ENCODE results near the gene NARF.

DNA sequence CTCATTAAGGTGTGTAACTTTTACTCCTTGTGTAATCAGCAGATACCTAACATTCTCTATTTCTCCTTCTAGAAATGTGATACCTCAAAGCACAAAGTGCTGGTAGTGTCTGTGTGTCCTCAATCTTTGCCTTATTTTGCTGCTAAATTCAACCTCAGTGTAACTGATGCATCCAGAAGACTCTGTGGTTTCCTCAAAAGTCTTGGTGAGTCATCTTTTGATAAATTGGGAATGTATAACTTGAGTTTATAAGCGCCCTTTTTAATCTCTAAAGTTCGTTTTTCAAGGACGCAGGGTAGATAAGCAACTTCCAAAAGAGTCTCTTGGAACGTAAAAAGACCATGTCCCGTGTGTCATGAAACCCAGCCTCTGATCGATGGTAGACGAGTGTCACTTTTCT is 10.2 kb downstream of the NARF start:
- TF ChIP-seq, protein P1, sequence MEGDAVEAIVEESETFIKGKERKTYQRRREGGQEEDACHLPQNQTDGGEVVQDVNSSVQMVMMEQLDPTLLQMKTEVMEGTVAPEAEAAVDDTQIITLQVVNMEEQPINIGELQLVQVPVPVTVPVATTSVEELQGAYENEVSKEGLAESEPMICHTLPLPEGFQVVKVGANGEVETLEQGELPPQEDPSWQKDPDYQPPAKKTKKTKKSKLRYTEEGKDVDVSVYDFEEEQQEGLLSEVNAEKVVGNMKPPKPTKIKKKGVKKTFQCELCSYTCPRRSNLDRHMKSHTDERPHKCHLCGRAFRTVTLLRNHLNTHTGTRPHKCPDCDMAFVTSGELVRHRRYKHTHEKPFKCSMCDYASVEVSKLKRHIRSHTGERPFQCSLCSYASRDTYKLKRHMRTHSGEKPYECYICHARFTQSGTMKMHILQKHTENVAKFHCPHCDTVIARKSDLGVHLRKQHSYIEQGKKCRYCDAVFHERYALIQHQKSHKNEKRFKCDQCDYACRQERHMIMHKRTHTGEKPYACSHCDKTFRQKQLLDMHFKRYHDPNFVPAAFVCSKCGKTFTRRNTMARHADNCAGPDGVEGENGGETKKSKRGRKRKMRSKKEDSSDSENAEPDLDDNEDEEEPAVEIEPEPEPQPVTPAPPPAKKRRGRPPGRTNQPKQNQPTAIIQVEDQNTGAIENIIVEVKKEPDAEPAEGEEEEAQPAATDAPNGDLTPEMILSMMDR (conservative IDR thresholded peaks at IDR 0.05; ENCODE audit: low read depth in 2 of 2): no peak
- no peak for TF ChIP-seq EZH2phosphoT487 (IDR thresholded peaks at IDR 0.05; ENCODE audit: unreplicated experiment)
- TF ChIP-seq JUNB (IDR thresholded peaks at IDR 0.05; ENCODE audit: unreplicated experiment): no peak
- no peak for TF ChIP-seq EZH2 (IDR thresholded peaks at IDR 0.05; ENCODE audit: low read depth, unreplicated experiment)
- TF ChIP-seq, protein P2, sequence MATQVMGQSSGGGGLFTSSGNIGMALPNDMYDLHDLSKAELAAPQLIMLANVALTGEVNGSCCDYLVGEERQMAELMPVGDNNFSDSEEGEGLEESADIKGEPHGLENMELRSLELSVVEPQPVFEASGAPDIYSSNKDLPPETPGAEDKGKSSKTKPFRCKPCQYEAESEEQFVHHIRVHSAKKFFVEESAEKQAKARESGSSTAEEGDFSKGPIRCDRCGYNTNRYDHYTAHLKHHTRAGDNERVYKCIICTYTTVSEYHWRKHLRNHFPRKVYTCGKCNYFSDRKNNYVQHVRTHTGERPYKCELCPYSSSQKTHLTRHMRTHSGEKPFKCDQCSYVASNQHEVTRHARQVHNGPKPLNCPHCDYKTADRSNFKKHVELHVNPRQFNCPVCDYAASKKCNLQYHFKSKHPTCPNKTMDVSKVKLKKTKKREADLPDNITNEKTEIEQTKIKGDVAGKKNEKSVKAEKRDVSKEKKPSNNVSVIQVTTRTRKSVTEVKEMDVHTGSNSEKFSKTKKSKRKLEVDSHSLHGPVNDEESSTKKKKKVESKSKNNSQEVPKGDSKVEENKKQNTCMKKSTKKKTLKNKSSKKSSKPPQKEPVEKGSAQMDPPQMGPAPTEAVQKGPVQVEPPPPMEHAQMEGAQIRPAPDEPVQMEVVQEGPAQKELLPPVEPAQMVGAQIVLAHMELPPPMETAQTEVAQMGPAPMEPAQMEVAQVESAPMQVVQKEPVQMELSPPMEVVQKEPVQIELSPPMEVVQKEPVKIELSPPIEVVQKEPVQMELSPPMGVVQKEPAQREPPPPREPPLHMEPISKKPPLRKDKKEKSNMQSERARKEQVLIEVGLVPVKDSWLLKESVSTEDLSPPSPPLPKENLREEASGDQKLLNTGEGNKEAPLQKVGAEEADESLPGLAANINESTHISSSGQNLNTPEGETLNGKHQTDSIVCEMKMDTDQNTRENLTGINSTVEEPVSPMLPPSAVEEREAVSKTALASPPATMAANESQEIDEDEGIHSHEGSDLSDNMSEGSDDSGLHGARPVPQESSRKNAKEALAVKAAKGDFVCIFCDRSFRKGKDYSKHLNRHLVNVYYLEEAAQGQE (IDR thresholded peaks at IDR 0.05; ENCODE audit: unreplicated experiment): no peak
- no peak for TF ChIP-seq POLR2AphosphoS5 (IDR thresholded peaks at IDR 0.05; ENCODE audit: low read depth)
- TF ChIP-seq STAT1 (IDR thresholded peaks at IDR 0.05; ENCODE audit: unreplicated experiment): no peak
- TF ChIP-seq CREB1 (CRISPR knock-in tag; IDR thresholded peaks at IDR 0.05; ENCODE audit: low read depth): no peak
- TF ChIP-seq, protein P3, sequence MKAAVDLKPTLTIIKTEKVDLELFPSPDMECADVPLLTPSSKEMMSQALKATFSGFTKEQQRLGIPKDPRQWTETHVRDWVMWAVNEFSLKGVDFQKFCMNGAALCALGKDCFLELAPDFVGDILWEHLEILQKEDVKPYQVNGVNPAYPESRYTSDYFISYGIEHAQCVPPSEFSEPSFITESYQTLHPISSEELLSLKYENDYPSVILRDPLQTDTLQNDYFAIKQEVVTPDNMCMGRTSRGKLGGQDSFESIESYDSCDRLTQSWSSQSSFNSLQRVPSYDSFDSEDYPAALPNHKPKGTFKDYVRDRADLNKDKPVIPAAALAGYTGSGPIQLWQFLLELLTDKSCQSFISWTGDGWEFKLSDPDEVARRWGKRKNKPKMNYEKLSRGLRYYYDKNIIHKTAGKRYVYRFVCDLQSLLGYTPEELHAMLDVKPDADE (IDR thresholded peaks at IDR 0.05): no peak
- TF ChIP-seq, protein P4, sequence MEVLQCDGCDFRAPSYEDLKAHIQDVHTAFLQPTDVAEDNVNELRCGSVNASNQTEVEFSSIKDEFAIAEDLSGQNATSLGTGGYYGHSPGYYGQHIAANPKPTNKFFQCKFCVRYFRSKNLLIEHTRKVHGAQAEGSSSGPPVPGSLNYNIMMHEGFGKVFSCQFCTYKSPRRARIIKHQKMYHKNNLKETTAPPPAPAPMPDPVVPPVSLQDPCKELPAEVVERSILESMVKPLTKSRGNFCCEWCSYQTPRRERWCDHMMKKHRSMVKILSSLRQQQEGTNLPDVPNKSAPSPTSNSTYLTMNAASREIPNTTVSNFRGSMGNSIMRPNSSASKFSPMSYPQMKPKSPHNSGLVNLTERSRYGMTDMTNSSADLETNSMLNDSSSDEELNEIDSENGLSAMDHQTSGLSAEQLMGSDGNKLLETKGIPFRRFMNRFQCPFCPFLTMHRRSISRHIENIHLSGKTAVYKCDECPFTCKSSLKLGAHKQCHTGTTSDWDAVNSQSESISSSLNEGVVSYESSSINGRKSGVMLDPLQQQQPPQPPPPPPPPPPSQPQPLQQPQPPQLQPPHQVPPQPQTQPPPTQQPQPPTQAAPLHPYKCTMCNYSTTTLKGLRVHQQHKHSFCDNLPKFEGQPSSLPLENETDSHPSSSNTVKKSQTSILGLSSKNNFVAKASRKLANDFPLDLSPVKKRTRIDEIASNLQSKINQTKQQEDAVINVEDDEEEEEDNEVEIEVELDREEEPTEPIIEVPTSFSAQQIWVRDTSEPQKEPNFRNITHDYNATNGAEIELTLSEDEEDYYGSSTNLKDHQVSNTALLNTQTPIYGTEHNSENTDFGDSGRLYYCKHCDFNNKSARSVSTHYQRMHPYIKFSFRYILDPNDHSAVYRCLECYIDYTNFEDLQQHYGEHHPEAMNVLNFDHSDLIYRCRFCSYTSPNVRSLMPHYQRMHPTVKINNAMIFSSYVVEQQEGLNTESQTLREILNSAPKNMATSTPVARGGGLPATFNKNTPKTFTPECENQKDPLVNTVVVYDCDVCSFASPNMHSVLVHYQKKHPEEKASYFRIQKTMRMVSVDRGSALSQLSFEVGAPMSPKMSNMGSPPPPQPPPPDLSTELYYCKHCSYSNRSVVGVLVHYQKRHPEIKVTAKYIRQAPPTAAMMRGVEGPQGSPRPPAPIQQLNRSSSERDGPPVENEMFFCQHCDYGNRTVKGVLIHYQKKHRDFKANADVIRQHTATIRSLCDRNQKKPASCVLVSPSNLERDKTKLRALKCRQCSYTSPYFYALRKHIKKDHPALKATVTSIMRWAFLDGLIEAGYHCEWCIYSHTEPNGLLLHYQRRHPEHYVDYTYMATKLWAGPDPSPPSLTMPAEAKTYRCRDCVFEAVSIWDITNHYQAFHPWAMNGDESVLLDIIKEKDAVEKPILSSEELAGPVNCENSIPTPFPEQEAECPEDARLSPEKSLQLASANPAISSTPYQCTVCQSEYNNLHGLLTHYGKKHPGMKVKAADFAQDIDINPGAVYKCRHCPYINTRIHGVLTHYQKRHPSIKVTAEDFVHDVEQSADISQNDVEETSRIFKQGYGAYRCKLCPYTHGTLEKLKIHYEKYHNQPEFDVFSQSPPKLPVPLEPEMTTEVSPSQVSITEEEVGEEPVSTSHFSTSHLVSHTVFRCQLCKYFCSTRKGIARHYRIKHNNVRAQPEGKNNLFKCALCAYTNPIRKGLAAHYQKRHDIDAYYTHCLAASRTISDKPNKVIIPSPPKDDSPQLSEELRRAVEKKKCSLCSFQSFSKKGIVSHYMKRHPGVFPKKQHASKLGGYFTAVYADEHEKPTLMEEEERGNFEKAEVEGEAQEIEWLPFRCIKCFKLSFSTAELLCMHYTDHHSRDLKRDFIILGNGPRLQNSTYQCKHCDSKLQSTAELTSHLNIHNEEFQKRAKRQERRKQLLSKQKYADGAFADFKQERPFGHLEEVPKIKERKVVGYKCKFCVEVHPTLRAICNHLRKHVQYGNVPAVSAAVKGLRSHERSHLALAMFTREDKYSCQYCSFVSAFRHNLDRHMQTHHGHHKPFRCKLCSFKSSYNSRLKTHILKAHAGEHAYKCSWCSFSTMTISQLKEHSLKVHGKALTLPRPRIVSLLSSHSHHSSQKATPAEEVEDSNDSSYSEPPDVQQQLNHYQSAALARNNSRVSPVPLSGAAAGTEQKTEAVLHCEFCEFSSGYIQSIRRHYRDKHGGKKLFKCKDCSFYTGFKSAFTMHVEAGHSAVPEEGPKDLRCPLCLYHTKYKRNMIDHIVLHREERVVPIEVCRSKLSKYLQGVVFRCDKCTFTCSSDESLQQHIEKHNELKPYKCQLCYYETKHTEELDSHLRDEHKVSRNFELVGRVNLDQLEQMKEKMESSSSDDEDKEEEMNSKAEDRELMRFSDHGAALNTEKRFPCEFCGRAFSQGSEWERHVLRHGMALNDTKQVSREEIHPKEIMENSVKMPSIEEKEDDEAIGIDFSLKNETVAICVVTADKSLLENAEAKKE (CRISPR knock-in tag; IDR thresholded peaks at IDR 0.05): no peak
- no peak for TF ChIP-seq ZNF114 (CRISPR knock-in tag; IDR thresholded peaks at IDR 0.05)
